ENCODE measurements around the gene FAM181A.

Gene FAM181A

DNA sequence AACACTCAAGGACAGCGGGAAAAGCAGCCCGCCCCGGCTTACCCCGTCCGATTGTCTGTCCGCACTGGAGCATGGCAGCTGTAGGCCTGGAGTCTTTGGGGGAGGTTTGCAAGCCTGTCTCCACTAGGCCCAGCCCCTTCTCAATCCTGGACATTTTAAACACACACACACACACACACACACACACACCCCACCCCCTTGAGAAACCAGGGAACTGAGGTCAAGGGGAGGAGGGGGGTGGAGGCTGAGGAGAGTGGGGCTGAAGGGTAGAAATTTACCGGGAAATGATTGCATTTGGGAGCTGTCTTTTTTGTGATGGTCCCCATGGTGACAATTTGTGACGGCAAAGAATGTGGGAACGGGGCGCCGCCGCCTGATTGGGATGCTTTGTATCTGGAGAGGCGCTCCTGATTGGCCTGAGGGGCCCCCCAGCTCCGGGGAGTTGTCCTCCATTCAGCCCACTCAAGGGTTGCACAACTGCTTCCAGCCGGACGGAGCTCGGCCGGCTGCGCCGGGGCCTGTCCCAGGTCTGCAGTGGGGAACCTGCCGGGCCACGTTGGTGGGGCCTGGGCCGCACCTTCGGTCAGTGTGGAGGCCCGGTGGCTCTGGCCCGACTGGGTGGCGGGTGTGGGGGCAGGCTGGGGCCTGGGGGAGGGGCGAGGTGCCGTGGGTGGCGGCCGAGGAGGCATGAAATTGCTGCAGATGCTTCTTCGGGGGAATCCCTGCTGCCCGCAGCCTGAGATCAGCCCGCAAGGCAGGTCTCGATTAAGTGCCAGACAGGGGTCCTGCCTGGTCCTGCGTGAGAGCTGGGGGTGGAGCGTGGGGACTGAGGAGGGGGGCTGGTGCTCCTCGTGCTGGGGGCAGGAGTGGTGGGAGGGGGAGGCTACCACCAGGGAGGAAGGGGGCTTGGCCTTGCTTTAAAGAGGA lies at the start of gene FAM181A:
Gene FAM181A, plus strand, starts transcription at position 472 of the 927 bp plus-strand sequence. CDS start 942 bp downstream, outside the sequence.
- no peak for DNase-seq

- no peak for DNase-seq
Measured at GRCh38 chr14:93878212-93878611, 48.9 kb upstream of the FAM181A start.

- DNase-seq, result no peak
Measured at GRCh38 chr14:93878871-93879270, 48.3 kb upstream of the FAM181A start.

DNA sequence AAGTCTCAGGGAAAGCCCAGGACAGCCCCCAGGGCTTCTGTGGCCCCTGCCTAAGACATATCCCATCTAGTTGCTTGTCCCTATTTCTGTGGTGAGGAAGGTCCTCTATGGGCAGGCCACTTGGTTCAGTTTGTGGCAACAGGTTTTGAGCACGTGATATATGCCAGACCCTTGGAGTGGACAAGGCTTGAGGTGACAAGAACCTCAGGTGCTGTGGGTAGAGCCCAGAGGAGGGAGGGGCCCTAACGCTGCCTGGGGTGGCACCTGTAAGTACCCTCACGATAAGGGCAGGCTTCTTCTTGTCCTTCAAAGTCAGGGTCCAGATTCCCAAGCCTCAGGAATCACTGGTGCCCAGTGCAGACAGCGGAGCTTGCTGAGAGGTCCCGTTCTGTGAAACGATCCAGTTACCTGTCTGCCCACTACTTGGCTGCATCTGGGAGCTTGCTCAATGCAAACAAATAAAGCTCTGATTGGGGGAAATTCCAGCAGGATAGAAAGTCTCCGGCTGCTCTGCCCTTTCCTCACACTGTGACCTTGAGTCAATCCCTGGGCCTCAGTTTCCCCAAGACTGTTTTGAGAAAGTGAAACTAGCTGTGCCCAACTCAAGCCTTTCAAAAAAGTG lies 47.7 kb upstream of the FAM181A start:
- no peak for DNase-seq

DNA sequence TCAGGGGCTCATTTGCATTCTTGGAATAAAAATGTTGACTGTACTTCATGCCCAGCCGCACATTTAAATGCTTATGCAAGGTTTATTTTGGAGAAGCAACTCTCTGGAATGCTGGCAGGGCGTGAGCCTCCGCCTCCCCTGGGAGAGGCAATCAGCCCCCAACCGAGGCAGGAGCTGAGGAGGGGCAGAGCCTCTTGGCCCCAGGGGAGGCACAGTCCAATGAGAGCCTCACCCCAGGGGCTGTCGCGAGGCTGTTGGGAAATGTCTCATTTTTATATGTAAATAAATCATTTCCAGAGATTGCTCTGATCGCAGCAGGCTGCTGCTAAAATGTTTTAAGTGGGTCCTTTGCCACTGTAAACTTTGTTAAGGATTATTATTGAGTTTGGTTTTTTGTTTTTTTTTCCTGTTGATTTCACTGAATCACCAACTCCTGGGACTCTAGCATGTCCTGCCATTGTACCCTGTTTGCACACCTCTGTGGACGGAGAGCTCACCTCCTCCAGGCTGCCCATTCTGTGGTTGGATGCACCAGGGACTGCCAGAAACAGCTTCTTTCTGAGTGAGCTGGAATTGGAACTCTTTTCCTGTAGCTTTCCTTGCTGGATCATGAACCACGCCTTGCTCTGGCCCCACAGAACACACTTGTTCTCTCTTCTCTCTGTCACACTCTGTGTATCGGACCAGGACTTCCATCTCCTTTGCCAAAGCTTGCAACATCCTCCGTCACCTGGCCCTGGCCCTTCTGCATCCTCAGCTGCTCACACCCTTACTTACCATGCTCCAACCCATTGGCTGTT lies 46.9 kb upstream of the FAM181A start:
- DNase-seq, result no peak

GRCh38 chr14:93884950-93885349 lies 42.2 kb upstream of the FAM181A start:
- DNase-seq, result no peak

GRCh38 chr14:93888995-93889394 lies 38.1 kb upstream of the FAM181A start:
- DNase-seq, result no peak

DNA sequence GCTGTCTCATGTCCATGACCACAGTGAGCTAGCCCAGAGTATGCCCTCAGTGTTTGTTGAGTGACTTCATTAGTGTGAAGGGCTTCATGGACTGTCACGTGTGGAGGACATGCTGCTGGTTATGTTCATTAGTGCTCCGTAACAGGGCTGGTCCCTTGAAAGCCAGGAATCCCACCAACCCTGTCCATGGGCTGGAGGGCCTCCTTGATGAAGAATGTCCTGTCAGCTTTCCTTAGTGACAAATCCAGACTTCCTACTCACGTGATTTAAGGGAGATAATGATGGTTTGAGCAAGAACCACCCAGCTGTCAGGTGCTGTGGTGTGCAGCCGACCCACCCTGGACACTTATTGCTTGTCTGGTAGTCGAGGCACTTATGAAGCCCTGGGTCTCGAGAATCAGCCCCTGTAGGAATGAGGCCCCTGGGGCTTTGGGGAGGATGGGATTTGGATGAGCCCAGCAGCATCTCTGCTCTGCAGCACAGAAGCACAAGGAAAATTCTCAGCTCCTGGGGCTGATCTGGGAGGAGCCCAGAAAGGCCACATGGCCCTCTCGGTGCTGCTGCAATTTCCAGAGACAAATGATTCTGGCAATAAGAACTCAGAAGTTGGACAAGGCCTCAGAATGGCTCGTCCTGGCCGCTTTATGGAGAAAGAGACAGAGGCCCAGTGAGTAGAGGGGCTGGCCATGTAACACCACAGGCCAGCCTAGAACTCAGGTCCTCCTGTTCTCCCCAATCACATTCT lies 37.2 kb upstream of the FAM181A start:
- DNase-seq, result no peak

GRCh38 chr14:93891756-93892504 lies 35.2 kb upstream of the FAM181A start:
- no peak for DNase-seq

- no peak for DNase-seq
Measured at GRCh38 chr14:93892505-93892839, 34.7 kb upstream of the FAM181A start.

GRCh38 chr14:93892923-93893558 lies 34.1 kb upstream of the FAM181A start:
- peak; percentile 67 for DNase-seq

GRCh38 chr14:93893661-93894261 lies 33.4 kb upstream of the FAM181A start:
- DNase-seq, result no peak

- DNase-seq, result no peak
Measured at GRCh38 chr14:93895023-93895604, 32.0 kb upstream of the FAM181A start.

DNA sequence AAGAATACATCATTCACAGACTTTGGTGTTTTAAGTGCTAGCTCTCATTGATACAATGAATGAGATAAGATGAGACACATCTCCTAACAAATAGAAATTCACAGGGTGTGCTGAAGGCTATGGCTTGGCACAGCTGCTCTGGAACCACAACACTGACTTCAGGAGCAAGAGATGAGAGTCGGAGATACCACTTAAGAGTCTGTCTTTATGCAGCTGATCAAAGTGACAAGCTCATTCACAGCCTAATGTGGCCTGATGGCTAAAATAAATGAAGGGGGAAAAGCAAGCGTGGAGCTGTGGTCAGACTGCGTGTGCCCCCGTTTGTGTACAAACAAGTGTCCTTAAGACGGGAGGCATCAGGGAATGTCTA lies 29.7 kb upstream of the FAM181A start:
- DNase-seq, result no peak

DNA sequence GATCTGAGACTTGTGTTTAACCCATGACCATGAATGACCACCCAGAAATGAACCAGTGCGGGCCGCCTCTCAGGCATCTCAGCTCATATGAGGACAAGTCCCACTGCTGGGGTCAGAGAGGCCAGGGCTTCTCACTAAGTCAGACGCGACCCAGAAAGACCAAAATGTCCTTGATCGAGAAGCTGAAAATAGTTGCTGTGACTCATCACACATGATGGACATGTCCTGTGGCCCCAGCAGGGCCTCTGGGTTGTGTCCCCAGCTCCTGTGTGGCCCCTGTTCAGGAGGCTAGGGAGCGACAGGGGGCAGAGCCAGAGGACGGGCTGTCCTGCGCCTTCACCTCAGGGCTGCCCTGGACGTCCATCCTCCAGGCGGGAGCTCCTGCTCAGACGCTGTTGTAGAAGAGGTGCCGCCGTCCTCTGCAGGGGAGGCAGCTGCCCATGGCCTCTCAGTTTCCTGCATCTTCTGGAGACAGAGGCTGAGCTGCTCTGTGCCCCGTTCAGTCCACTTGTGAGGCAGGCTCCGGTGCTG lies 29.0 kb upstream of the FAM181A start:
- DNase-seq, result no peak

DNA sequence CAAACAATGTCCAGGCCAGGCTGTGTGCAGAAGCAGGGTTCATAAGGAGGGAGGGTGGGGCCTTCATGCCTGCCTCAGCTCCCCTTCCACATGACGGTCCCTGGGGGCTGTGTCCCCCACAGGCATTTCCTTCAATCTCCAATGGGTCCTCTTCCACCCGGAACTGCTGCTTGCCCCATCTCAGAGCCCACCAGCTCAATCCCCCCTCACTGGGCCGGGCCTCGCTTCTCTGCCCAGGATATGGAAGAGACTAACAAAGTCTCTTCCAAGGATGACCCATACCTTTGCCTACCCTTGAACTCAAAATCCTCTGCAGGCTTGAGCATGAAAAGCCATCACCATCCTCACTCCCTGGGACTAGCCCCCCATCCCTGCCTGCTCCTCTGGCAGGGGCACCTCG lies 28.4 kb upstream of the FAM181A start:
- no peak for DNase-seq

DNA sequence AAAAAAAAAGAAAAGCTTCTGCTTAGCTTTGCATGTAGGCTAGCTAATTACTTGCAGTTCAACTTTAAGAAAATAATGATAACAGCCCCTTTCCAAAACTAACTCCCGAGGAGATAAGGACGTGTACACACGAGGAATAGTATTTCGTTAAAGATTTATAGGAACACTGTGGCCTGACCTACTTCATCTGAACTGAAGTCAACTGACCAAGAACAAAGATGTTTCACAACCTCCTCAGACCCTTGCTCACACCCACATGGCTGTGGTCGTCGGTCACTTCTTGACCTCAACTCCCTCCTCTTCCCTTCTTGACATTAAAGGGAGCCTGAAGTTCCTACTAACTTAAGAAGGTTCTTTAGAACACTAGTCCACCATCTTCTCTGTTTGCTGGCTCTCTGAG lies 25.3 kb upstream of the FAM181A start:
- DNase-seq, result no peak

DNA sequence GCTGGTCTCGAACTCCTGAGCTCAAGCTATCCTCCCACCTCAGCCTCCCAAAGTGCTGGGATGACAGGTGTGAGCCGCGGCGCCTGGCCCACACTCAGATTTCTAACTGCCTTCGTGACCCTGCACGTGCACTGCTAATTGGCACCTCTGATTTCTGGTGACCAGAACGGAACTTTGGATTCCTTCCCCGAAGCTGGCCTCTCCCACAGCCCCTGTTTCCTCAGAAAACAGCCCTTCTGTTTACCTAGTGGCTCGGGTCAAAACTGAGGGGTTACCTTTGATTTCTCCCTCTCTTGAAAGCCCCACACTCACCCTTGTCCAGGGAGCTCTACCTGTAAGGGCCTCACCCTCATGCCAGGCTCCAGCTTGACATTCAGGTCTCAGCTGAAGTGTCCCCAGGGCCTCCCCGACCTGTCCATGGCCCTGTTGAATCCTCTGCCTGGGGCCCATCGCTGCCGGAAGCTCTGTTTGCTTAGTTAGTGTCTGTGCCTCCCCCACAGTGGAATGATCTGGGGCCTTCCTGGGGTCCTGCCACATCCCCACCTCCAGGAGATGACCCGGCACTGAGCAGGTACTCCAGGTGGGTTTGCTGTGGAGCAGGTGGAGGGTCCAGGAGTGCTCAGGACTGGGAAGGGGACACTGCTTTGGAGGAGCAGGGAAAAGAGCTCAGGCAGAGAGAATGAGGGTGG lies 24.4 kb upstream of the FAM181A start:
- DNase-seq, result no peak

DNA sequence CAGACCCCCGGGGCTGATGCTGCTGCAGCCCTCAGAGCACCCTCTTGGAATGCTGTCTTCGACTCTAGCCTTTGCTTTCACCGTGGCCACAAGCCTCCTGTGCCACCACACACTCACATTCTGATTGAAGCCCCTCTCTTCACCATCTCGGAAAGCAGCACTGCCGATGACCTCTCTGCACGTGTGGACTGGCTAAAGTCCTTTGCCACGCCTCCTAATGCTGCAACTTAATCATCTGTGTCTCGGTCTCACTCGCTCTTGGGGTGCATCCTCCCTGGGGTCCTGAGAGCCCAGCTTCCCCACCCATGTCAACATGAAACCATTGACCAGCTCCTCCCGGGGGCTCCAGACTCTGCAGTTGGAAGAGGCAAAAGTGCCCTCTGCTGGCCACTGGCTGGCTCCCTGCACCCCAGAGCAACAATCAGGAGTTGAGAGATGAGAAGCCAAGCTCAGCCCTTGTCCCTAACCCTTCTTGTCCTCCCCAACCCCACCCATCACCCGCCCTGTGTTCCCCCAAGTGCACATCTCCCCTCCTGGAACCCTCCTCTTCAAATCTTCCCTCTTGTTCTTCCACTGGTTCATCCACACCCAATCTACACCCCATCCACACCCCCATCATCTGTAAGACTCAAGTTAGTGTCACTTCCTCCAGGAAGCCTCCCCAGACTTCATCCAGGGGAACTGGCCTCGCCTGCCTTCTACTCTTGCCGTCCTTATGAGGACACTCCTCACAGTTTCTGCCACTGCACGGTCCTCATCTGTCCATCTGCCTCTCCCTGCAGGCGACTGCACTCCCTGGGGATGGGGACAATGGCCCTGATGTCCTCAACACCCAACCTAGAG lies 23.6 kb upstream of the FAM181A start:
- DNase-seq, result no peak

All from KG1 (cell line).